Measurements from ENCODE around the gene DNAJB6.

GRCh38 chr7:157412021-157412443, 75.2 kb downstream of the DNAJB6 start:
- no peak for TF ChIP-seq EZH2 (IDR thresholded peaks at IDR 0.05; ENCODE audit: borderline replicate concordance)
- TF ChIP-seq CTCF (IDR thresholded peaks at IDR 0.05; ENCODE audit: poor library complexity) = no peak

Measured in hepatocyte (in vitro differentiated cells).